OCI-LY1 (cell line): ENCODE results near the gene SLIT3.

Experiments used
- H2AFZ ChIP-seq: fragments of 200-600 bp; sonication (generic), shearing (Covaris generic); 2 replicates; pipeline ENCODE4 v1.6.0; 2014; ENCODE audit warnings: antibody characterized with exemption, mild to moderate bottlenecking, low read length
- H3F3A ChIP-seq: fragments of 200-600 bp; sonication (generic), shearing (Covaris generic); 2 replicates; pipeline ENCODE4 v1.6.0; 2014; ENCODE audit warnings: mild to moderate bottlenecking, antibody characterized with exemption, low read length, moderate library complexity; ENCODE audit not compliant: insufficient read depth
- H3K27ac ChIP-seq: fragments of 200-600 bp; sonication (generic); 2 replicates; pipeline ENCODE4 v1.5.1; 2014; ENCODE audit warnings: low read length, mixed run types, mild to moderate bottlenecking, low read depth; ENCODE audit not compliant: poor library complexity, severe bottlenecking
- H3K27me3 ChIP-seq: fragments of 200-600 bp; sonication (generic); 2 replicates; pipeline ENCODE4 v1.6.0; 2014; ENCODE audit warnings: antibody characterized with exemption, mild to moderate bottlenecking, low read length, moderate library complexity; ENCODE audit not compliant: insufficient read depth
- H3K36me3 ChIP-seq: fragments of 200-600 bp; sonication (generic); 2 replicates; pipeline ENCODE4 v1.6.1; 2014; ENCODE audit warnings: mild to moderate bottlenecking, antibody characterized with exemption, low read length, moderate library complexity, mixed read lengths; ENCODE audit not compliant: insufficient read depth
- H3K4me1 ChIP-seq: fragments of 200-600 bp; sonication (generic); 2 replicates; pipeline ENCODE4 v1.5.1; 2014; ENCODE audit warnings: mild to moderate bottlenecking, low read length, moderate library complexity; ENCODE audit not compliant: insufficient read depth, severe bottlenecking
- H3K4me2 ChIP-seq: fragments of 200-600 bp; sonication (generic), shearing (Covaris generic); 2 replicates; pipeline ENCODE4 v1.6.1; 2014; ENCODE audit warnings: low read length
- H3K4me3 ChIP-seq: fragments of 200-600 bp; sonication (generic); 2 replicates; pipeline ENCODE4 v1.5.1; 2014; ENCODE audit warnings: low read length, low read depth, mild to moderate bottlenecking, mixed read lengths; ENCODE audit not compliant: poor library complexity, severe bottlenecking
- H3K79me2 ChIP-seq: fragments of 200-600 bp; shearing (Covaris generic); 2 replicates; pipeline ENCODE4 v1.6.1; 2016; ENCODE audit warnings: mixed run types, low read length, mixed read lengths; ENCODE audit not compliant: insufficient read depth
- H3K9ac ChIP-seq: fragments of 200-600 bp; sonication (generic), shearing (Covaris generic); 2 replicates; pipeline ENCODE4 v1.6.1; 2014; ENCODE audit warnings: mild to moderate bottlenecking, low read length, mixed read lengths
- H3K9me2 ChIP-seq: fragments of 200-600 bp; sonication (generic), shearing (Covaris generic); 2 replicates; pipeline ENCODE4 v1.6.1; 2014; ENCODE audit warnings: low read depth, mild to moderate bottlenecking, low read length, mixed read lengths
- H3K9me3 ChIP-seq: fragments of 200-600 bp; shearing (Covaris generic); 2 replicates; pipeline ENCODE4 v1.6.1; 2014; ENCODE audit warnings: low read length, mixed read lengths
- H4K20me1 ChIP-seq: fragments of 200-600 bp; sonication (generic), shearing (Covaris generic); 2 replicates; pipeline ENCODE4 v1.6.0; 2016; ENCODE audit warnings: mild to moderate bottlenecking, low read length; ENCODE audit not compliant: insufficient read depth
- CTCF ChIP-seq: fragments of 200-600 bp; sonication (generic), shearing (Covaris generic); IDR thresholded peaks from 2 replicates; pipeline ENCODE4 v1.5.1; 2017; ENCODE audit warnings: mild to moderate bottlenecking, antibody characterized with exemption, low read length, moderate library complexity, mixed read lengths
- EZH2 ChIP-seq: fragments of 200-600 bp; sonication (generic), shearing (Covaris generic); IDR thresholded peaks from 2 replicates; pipeline ENCODE4 v1.8.0; 2017; ENCODE audit warnings: borderline replicate concordance, mixed run types, mild to moderate bottlenecking, antibody characterized with exemption, low read length, moderate library complexity, mixed read lengths

The SLIT3 gene

GRCh38 chr5:169154679-169155078 lies 146.3 kb downstream of the SLIT3 start:
- Histone ChIP-seq H3K9me3 (no peaks in the 10 kb centered on the region), H3K27me3 (no peaks in the 10 kb centered on the region), H3K9me2 (no peaks in the 10 kb centered on the region), H3K79me2 (no peaks in the 10 kb centered on the region), H2AFZ (no peak overlapping the region), H3F3A (no peaks in the 10 kb centered on the region), H3K4me3 (no peak overlapping the region), H3K27ac (no peak overlapping the region), H4K20me1 (no peaks in the 10 kb centered on the region), H3K4me2 (no peak overlapping the region), H3K9ac (no peak overlapping the region), H3K36me3 (no peaks in the 10 kb centered on the region), H3K4me1 (no peaks in the 10 kb centered on the region)
- TF ChIP-seq CTCF = no peak
- TF ChIP-seq EZH2 = no peak

- Histone ChIP-seq H2AFZ (no peak overlapping the region), H3K4me2 (no peak overlapping the region), H3K4me1 (no peaks in the 10 kb centered on the region), H3K9me2 (no peaks in the 10 kb centered on the region), H4K20me1 (no peaks in the 10 kb centered on the region), H3K4me3 (no peak overlapping the region), H3K9me3 (no peaks in the 10 kb centered on the region), H3K9ac (no peak overlapping the region), H3K27ac (no peak overlapping the region), H3F3A (no peaks in the 10 kb centered on the region), H3K27me3 (no peaks in the 10 kb centered on the region), H3K36me3 (no peaks in the 10 kb centered on the region), H3K79me2 (no peaks in the 10 kb centered on the region)
- TF ChIP-seq EZH2 (no peak), CTCF (no peak)
Observed at GRCh38 chr5:169153405-169153804, 147.5 kb downstream of the SLIT3 start.

- H3K27ac ChIP-seq = no peak overlapping the region
- H3K36me3 ChIP-seq = no peaks in the 10 kb centered on the region
- H3F3A ChIP-seq = no peaks in the 10 kb centered on the region
- H3K79me2 ChIP-seq = no peaks in the 10 kb centered on the region
- H4K20me1 ChIP-seq = no peaks in the 10 kb centered on the region
- H3K9me2 ChIP-seq = no peaks in the 10 kb centered on the region
- H3K9me3 ChIP-seq = no peaks in the 10 kb centered on the region
- H3K9ac ChIP-seq = no peak overlapping the region
- H3K4me1 ChIP-seq = no peaks in the 10 kb centered on the region
- H2AFZ ChIP-seq = no peak overlapping the region
- H3K27me3 ChIP-seq = no peaks in the 10 kb centered on the region
- TF ChIP-seq EZH2 (no peak), CTCF (no peak)
- H3K4me2 ChIP-seq = no peak overlapping the region
- H3K4me3 ChIP-seq = no peak overlapping the region
Observed at GRCh38 chr5:169152946-169153345, 148.0 kb downstream of the SLIT3 start.
